DND-41 (cell line): ENCODE results near the gene PRR14L.

Source experiments
- ATAC-seq: fragments of 200-7000 bp; cut with Tn5 transposase; 3 replicates; pipeline ENCODE4 v1.9.1; 2021; ENCODE audit warnings: low read depth; ENCODE audit not compliant: insufficient read depth
- DNase-seq: peaks from one replicate; pipeline ENCODE4 v3.0.0-alpha.2; 2020
- H2AFZ ChIP-seq: 2 replicates; pipeline ENCODE4 v1.6.0; 2012; ENCODE audit warnings: low read depth, low read length
- H3K27ac ChIP-seq: 2 replicates; pipeline ENCODE4 v1.5.1; 2012; ENCODE audit warnings: low read length, inconsistent platforms
- H3K27me3 ChIP-seq: fragments of 200-600 bp; sonication (generic); 2 replicates; pipeline ENCODE4 v1.6.0; 2012; ENCODE audit warnings: low read length, mild to moderate bottlenecking, inconsistent platforms; ENCODE audit not compliant: insufficient read depth, poor library complexity
- H3K36me3 ChIP-seq: 2 replicates; pipeline ENCODE4 v1.5.1; 2012; ENCODE audit warnings: low read length, inconsistent platforms; ENCODE audit not compliant: insufficient read depth
- H3K4me1 ChIP-seq: 2 replicates; pipeline ENCODE4 v1.5.1; 2012; ENCODE audit warnings: mild to moderate bottlenecking, low read length; ENCODE audit not compliant: insufficient read depth
- H3K4me2 ChIP-seq: 2 replicates; pipeline ENCODE4 v1.6.0; 2012; ENCODE audit warnings: mild to moderate bottlenecking, moderate library complexity, low read length, inconsistent platforms; ENCODE audit not compliant: insufficient read depth
- H3K4me3 ChIP-seq, 2 experiments: fragments of 200-600 bp in 1 of 2; shearing (Covaris generic) in 1 of 2; 2 replicates each; pipeline ENCODE4 v1.5.1; 2012 to 2016; ENCODE audit warnings: inconsistent platforms in 2 of 2, low read length in 2 of 2, mild to moderate bottlenecking in 2 of 2, low read depth in 1 of 2, moderate library complexity in 1 of 2
- H3K79me2 ChIP-seq: 2 replicates; pipeline ENCODE4 v1.6.0; 2012; ENCODE audit warnings: low read length, inconsistent platforms; ENCODE audit not compliant: insufficient read depth
- H3K9ac ChIP-seq: 2 replicates; pipeline ENCODE4 v1.6.0; 2012; ENCODE audit warnings: low read depth, mild to moderate bottlenecking, inconsistent platforms, low read length, moderate library complexity
- H3K9me3 ChIP-seq: 2 replicates; pipeline ENCODE4 v1.5.1; 2012; ENCODE audit warnings: low read length, moderate library complexity, mild to moderate bottlenecking, inconsistent platforms; ENCODE audit not compliant: insufficient read depth, severe bottlenecking
- H4K20me1 ChIP-seq: 2 replicates; pipeline ENCODE4 v1.6.0; 2012; ENCODE audit warnings: low read length; ENCODE audit not compliant: insufficient read depth
- CTCF ChIP-seq: IDR thresholded peaks from 2 replicates; pipeline ENCODE4 v1.5.1; 2012; ENCODE audit warnings: borderline replicate concordance, low read length, moderate library complexity, mild to moderate bottlenecking; ENCODE audit not compliant: poor library complexity, severe bottlenecking; ENCODE audit errors: extremely low read depth
- EZH2 ChIP-seq: IDR thresholded peaks from 3 replicates; pipeline ENCODE4 v1.6.1; 2012; ENCODE audit warnings: borderline replicate concordance, low read depth, mild to moderate bottlenecking, moderate library complexity, low read length, inconsistent platforms; ENCODE audit not compliant: severe bottlenecking

The PRR14L gene

GRCh38 chr22:31652088-31652487 is 97.8 kb downstream of the PRR14L start:
- Histone ChIP-seq H3K4me3 (no peak overlapping the region), H3K9ac (no peak overlapping the region), H3K4me1 (no peaks in the 10 kb centered on the region), H3K27ac (no peak overlapping the region), H3K36me3 (peaks cover 24% of the 10 kb centered on the region), H2AFZ (no peak overlapping the region), H3K9me3 (no peaks in the 10 kb centered on the region), H3K4me2 (no peak overlapping the region), H3K27me3 (no peaks in the 10 kb centered on the region), H4K20me1 (peaks cover 5% of the 10 kb centered on the region; the same call in 1 of the 2 replicates), H3K79me2 (peaks cover 40% of the 10 kb centered on the region)
- no peak for DNase-seq
- TF ChIP-seq EZH2 (no peak), CTCF (no peak)
- no peak for ATAC-seq

GRCh38 chr22:31651664-31652063 is 98.3 kb downstream of the PRR14L start:
- Histone ChIP-seq H3K36me3 (peaks cover 28% of the 10 kb centered on the region), H3K9ac (no peak overlapping the region), H3K27me3 (no peaks in the 10 kb centered on the region), H3K9me3 (no peaks in the 10 kb centered on the region), H3K4me3 (no peak overlapping the region), H2AFZ (no peak overlapping the region), H4K20me1 (peaks cover 5% of the 10 kb centered on the region; the same call in 1 of the 2 replicates), H3K4me2 (no peak overlapping the region), H3K4me1 (no peaks in the 10 kb centered on the region), H3K79me2 (peaks cover 39% of the 10 kb centered on the region), H3K27ac (no peak overlapping the region)
- DNase-seq (no peak), ATAC-seq (no peak)
- TF ChIP-seq CTCF (no peak), EZH2 (no peak)

- H3K4me3 ChIP-seq, result no peak overlapping the region
- no peaks in the 10 kb centered on the region for H3K27me3 ChIP-seq
- ATAC-seq, result no peak
- H4K20me1 ChIP-seq, result peaks cover 5% of the 10 kb centered on the region; the same call in 1 of the 2 replicates
- no peak overlapping the region for H3K9ac ChIP-seq
- peaks cover 37% of the 10 kb centered on the region for H3K36me3 ChIP-seq
- no peaks in the 10 kb centered on the region for H3K4me1 ChIP-seq
- H3K9me3 ChIP-seq, result no peaks in the 10 kb centered on the region
- no peak for DNase-seq
- no peak overlapping the region for H3K4me2 ChIP-seq
- no peak overlapping the region for H2AFZ ChIP-seq
- TF ChIP-seq EZH2 (no peak), CTCF (no peak)
- peaks cover 33% of the 10 kb centered on the region for H3K79me2 ChIP-seq
- no peak overlapping the region for H3K27ac ChIP-seq
These were observed 99.5 kb downstream of the PRR14L start for GRCh38 chr22:31650391-31650790.
